Breast epithelium (tissue), 3 donors: Measurements from ENCODE around the gene LRRC37A.
"Not testable (repeated sequence)": the region's sequence is repeated elsewhere in the genome, so short reads cannot be mapped to it uniquely, and the experiment has no call there.

Experiments used
- POLR2A ChIP-seq: fragments of 450-650 bp; IDR thresholded peaks from one replicate; pipeline ENCODE4 v1.6.1; 2016; ENCODE audit warnings: antibody characterized with exemption, mild to moderate bottlenecking, moderate library complexity
- POLR2AphosphoS5 ChIP-seq, 3 donors: sonication (generic); formaldehyde crosslinking; IDR thresholded peaks; one replicate each; pipeline ENCODE4 v1.6.1; 2017; ENCODE audit warnings: antibody characterized with exemption in 3 of 3

DNA sequence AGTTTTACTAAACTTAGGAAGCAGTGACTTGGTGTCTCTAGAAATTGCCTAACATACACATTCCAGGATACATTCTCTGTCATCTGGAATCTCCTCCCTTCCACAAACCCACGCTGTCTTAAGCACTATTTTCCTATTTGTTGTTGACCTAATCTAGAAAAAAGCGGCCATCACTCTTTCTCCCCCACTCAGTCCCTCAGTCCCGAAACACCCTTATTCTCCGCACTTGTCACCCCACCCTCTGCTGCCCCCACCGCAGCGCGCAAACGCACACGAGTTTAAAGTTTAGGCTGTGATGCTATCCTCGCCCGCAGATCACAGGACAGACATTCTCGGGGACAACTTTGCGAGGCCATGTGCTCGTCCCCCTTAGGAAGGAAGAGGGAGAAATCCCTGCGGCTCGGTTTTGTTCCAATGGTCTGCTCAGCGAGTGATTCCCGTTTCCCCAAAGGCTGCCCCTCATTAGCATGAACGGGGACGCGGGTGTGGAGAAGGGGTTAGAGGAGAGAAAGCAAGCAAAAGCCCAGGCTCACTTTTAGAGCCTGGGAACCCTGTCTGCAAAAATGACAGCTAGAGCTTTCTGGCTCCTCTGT is 28.8 kb upstream of the LRRC37A start:
- not testable (repeated sequence) for TF ChIP-seq POLR2A; POLR2AphosphoS5 (IDR thresholded peaks at IDR 0.05)
